NCI-H82 treated with DMSO at 0.1 percent for 48 hours (cell line): Measurements from ENCODE around the gene KCNK3.

Experiments used
- DNase-seq: peaks from one replicate; lab custom pipeline; 2025; ENCODE audit not compliant: unreplicated experiment; lab: John Stamatoyannopoulos, UW

Gene KCNK3

GRCh38 chr2:26778507-26778906 lies 86.0 kb downstream of the KCNK3 start:
- no peak for DNase-seq

DNA sequence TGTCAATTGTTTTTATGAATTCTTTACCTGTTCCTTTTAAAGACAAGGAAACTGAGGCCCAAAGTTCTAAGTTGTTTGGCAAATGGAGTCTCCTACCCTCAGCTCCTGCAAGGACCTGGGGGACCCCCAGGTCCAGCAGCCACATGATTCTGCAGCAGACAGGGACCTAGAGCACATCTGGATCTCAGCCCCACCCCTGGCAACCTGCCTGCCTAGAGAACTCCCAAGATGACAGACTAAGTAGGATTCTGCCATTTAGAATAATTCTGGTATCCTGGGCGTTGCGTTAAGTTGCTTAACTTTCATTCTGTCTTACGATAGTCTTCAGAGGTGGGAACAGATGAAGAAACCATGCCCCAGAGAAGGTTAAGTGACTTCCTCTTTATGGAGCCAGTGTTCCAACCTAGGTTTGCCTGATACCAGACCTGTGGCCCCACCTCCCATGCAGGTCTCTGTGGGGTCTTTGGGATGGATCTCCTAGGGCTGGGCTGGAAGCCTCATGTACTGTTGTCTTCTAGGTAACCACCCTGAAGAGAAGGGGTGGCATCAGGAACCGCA lies 87.8 kb downstream of the KCNK3 start:
- no peak for DNase-seq
